Gastrocnemius medialis (tissue), 4 donors: ENCODE data around the gene PLA2G4F. TPM values are rescaled to one million over a fixed set of nuclear protein-coding genes. Genes with fewer than 3 reads are reported as not detected.
A peak's percentile ranks its signal among the peaks of the same experiment; 100 is the strongest.

Source experiments
- ATAC-seq, 2 donors: fragments of 150-250 bp; one replicate each; pipeline ENCODE4 v1.9.1; 2016
- DNase-seq, 2 donors: peaks; one replicate each; pipeline ENCODE4 v3.0.0-alpha.2; 2019
- H3K27ac ChIP-seq, 4 donors: fragments of 200-600 bp; sonication (generic); 1 replicate in 1 of 4; 2 replicates in 3 of 4; pipeline ENCODE4 v1.5.1; 2016 to 2018; ENCODE audit warnings: mild to moderate bottlenecking in 2 of 4, moderate library complexity in 1 of 4
- H3K27me3 ChIP-seq, 3 donors: fragments of 200-600 bp; sonication (generic) in 2 of 3; 1 replicate in 1 of 3; 2 replicates in 2 of 3; pipeline versions ENCODE4 v1.5.1 to v1.6.0; 2016 to 2019; ENCODE audit warnings: mild to moderate bottlenecking in 1 of 3, moderate library complexity in 1 of 3
- H3K36me3 ChIP-seq, 2 donors: fragments of 200-600 bp; sonication (generic) in 1 of 2; one replicate each; pipeline ENCODE4 v1.5.1; 2017 to 2018
- H3K4me1 ChIP-seq, 2 donors: fragments of 200-600 bp; sonication (generic) in 1 of 2; one replicate each; pipeline ENCODE4 v1.5.1; 2016 to 2017; ENCODE audit warnings: mild to moderate bottlenecking in 2 of 2
- H3K4me3 ChIP-seq, 4 donors: fragments of 200-600 bp; sonication (generic) in 3 of 4; 1 replicate in 1 of 4; 2 replicates in 3 of 4; pipeline ENCODE4 v1.5.1; 2016 to 2019; ENCODE audit warnings: mild to moderate bottlenecking in 2 of 4
- H3K9me3 ChIP-seq, 3 donors: fragments of 200-600 bp; sonication (generic) in 2 of 3; 1 replicate in 1 of 3; 2 replicates in 2 of 3; pipeline ENCODE4 v1.5.1; 2016 to 2019
- POLR2A ChIP-seq, 2 donors: fragments of 450-650 bp; IDR thresholded peaks; one replicate each; pipeline ENCODE4 v1.6.1; 2017; ENCODE audit warnings: antibody characterized with exemption in 2 of 2, mild to moderate bottlenecking in 2 of 2, moderate library complexity in 2 of 2
- in situ Hi-C, 4 donors: fragments of 200-750 bp; cut with MboI; loops; one replicate each; pipeline versions ENCODE4 v1.15.0 to v1.8.0; 2017; ENCODE audit warnings: low sequenced_read_pairs in 4 of 4
- intact Hi-C: fragments of 100-400 bp; cut with DNase I; formaldehyde crosslinking; loops from one replicate; pipeline ENCODE4 v1.15.1; 2023; ENCODE audit warnings: low total_unique reads
- total RNA-seq, 4 donors: library from RNA; depleted of rRNA; stranded (reverse); fragments of >200 nt; gene quantifications; one replicate each; pipeline versions ENCODE4 v1.1.0 to v1.2.3, GENCODE V29; 2016
- TF ChIP-seq, protein P1 (sequence below), 5 experiments: fragments of 450-650 bp in 3 of 5; fragments of 200-600 bp in 2 of 5; sonication (generic) in 2 of 5; IDR thresholded peaks in 4 of 5; conservative IDR thresholded peaks in 1 of 5; 1 replicate in 4 of 5; 2 replicates in 1 of 5; pipeline ENCODE4 v1.5.1; 2016 to 2019; ENCODE audit warnings: antibody characterized with exemption in 5 of 5, mild to moderate bottlenecking in 3 of 5, moderate library complexity in 3 of 5

PLA2G4F gene
- total RNA-seq, 4 donors from 2014 or later, result 1.0 to 8.4 (median 4.9) TPM

DNA sequence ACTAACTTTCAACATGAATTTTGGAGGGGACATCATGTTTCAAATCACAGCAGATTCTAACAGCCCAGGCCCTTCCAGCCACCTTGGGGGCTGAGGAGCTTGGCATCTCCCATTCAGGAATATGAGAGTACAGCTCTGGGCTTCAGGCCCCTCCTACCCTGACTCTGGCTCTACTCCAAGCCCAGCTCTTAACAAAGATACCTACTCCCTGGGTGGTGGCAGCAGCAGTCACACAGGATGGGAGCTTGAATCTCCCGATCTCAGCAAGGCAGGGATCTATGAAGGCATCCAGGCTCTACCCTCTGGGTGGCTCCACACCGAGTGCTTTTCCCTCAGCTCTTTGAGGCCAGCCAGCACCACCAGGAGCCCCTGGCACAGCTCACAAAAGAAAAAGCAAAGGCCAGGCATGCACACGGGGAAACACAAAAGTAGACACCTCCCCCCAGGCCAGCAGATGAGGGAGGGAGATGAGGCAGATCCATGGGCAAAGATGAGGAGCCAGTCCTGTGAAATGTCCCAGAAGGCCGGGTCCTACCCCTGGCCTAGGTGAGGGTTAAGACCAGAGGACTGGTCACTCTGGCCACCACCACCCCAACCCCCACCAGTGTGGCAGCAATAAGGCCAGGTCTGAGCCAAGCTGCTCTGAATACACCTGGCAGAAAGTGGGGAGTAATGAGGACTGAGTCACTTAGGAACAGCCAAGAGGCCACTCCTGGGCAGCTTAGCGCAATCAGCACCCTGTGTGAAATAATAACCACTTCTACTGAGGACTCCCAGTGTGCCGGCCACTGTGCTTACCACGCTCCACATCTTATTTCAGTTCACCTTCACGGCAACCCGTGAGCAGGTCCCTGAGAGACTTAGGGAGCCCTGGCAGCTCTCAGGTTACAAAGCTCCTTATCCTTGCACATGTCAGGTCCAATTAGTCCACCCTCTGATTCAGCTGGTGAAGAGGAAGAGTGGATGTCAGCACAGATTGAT lies 24.3 kb downstream of the PLA2G4F start:
- ATAC-seq, result peak; percentile 44 to 58
- H3K4me3 ChIP-seq, result no peak overlapping the region
- no peak overlapping the region for H3K27ac ChIP-seq
- in situ Hi-C loops, result no loop called here
- no peaks in the 10 kb centered on the region for H3K27me3 ChIP-seq
- no peak for TF ChIP-seq POLR2A (IDR thresholded peaks at IDR 0.05)
- TF ChIP-seq, protein P1, sequence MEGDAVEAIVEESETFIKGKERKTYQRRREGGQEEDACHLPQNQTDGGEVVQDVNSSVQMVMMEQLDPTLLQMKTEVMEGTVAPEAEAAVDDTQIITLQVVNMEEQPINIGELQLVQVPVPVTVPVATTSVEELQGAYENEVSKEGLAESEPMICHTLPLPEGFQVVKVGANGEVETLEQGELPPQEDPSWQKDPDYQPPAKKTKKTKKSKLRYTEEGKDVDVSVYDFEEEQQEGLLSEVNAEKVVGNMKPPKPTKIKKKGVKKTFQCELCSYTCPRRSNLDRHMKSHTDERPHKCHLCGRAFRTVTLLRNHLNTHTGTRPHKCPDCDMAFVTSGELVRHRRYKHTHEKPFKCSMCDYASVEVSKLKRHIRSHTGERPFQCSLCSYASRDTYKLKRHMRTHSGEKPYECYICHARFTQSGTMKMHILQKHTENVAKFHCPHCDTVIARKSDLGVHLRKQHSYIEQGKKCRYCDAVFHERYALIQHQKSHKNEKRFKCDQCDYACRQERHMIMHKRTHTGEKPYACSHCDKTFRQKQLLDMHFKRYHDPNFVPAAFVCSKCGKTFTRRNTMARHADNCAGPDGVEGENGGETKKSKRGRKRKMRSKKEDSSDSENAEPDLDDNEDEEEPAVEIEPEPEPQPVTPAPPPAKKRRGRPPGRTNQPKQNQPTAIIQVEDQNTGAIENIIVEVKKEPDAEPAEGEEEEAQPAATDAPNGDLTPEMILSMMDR (IDR thresholded peaks at IDR 0.05 in 4 of 5, conservative IDR thresholded peaks at IDR 0.05 in 1 of 5), result no peak
- DNase-seq, result no peak
- H3K4me1 ChIP-seq, result no peaks in the 10 kb centered on the region
- intact Hi-C loops, result loop anchor here (2.0 to 5.0 kb wide), 3 partner anchors 45 to 145 kb away; no protein-coding TSS in a partner anchor
- no peaks in the 10 kb centered on the region for H3K36me3 ChIP-seq
- no peaks in the 10 kb centered on the region for H3K9me3 ChIP-seq

DNA sequence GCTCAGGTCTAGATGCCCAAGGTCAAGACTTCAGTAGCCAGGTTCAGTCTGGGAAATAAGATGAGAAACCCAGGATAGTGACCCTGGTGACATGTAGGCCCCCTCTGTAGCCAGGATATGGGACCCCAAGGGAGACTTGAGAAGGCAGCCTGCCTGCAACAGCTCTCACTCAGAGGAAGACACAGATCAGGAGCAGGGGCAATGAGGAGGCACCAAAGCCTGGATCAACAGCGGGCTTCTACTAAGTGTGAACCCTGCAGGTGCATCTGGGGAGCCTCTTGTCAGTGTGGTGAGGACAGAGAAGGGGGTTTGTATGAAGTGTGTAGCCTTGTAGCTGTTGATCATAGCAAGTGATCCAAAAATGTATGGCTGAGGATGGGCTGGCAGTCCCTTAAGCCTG lies 25.4 kb downstream of the PLA2G4F start:
- in situ Hi-C loops, result no loop called here
- H3K9me3 ChIP-seq, result no peaks in the 10 kb centered on the region

DNA sequence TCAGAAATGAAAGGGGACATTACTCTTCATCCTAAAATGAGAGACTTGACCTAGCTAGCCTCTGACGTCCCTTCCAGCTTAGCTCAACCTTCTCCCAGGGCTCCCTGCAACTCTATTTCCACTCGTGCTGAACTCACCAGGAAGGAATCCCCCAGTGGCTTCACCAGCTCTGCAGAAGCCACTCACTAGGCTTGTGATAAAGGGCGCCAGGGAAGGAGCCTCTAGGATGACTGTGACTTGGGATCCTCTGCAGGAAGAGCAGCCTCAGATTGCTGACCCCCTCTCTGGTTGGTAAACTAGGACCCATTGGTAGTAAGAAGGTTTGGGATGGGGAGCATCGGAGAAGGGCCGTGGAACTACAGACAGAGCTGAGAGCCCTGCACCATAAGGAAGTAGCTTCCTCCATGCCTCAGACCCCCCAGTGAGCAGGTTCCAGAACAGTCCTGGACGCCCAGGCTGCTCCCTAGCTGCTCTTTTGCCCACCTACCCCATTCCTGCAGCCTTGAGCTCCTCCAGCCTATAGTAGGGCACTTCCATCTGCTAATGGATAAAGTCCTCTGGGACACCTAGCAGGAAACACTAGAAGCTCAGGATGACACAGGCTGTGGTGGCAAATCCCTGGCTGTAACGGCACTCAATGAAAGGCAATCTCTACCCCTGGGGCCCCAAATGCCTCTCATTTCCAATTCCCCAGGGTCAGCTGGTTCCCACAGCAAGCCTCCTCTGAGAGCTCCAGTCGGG lies 26.0 kb downstream of the PLA2G4F start:
- ATAC-seq (no peak), DNase-seq (no peak)
- Histone ChIP-seq H3K36me3 (no peaks in the 10 kb centered on the region), H3K4me1 (no peaks in the 10 kb centered on the region), H3K27me3 (no peaks in the 10 kb centered on the region), H3K27ac (no peak overlapping the region), H3K9me3 (no peaks in the 10 kb centered on the region), H3K4me3 (no peak overlapping the region)
- TF ChIP-seq, protein P1 (IDR thresholded peaks at IDR 0.05 in 4 of 5, conservative IDR thresholded peaks at IDR 0.05 in 1 of 5), result no peak
- TF ChIP-seq POLR2A (IDR thresholded peaks at IDR 0.05), result no peak
- intact Hi-C loops (loop anchor here (5.0 kb wide), 2 partner anchors 43 to 143 kb away; no protein-coding TSS in a partner anchor), in situ Hi-C loops (no loop called here)

More for the DNA sequence above, 25.4 kb downstream of the PLA2G4F start:
- Histone ChIP-seq H3K27me3 (no peaks in the 10 kb centered on the region), H3K36me3 (no peaks in the 10 kb centered on the region), H3K4me3 (no peak overlapping the region), H3K27ac (no peak overlapping the region), H3K4me1 (no peaks in the 10 kb centered on the region)
- intact Hi-C loops, result loop anchor here (5.0 kb wide), 2 partner anchors 44 to 144 kb away; no protein-coding TSS in a partner anchor
- ATAC-seq (no peak), DNase-seq (no peak)
- TF ChIP-seq, protein P1 (IDR thresholded peaks at IDR 0.05 in 4 of 5, conservative IDR thresholded peaks at IDR 0.05 in 1 of 5), result no peak
- TF ChIP-seq POLR2A (IDR thresholded peaks at IDR 0.05), result no peak

DNA sequence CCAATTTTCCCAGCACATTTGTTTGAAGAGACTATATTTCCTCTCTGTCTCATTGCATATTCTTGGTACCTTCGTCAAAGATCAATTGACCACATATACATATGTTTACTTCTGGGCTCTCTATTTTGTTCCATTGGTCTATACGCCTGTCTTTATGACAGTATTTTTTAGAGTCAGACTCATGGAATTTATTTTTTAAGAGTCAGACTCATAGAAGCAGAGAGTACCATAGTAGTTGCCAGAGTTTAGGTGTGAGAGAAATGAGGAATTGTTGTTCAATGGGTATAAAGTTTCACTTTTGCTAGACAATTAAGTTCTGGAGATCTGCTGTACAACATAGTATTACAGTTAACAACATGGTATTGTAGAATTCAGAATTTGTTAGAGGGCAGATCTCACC lies 27.1 kb downstream of the PLA2G4F start:
- Histone ChIP-seq H3K27me3 (no peaks in the 10 kb centered on the region), H3K4me3 (no peak overlapping the region), H3K36me3 (no peaks in the 10 kb centered on the region), H3K9me3 (no peaks in the 10 kb centered on the region), H3K4me1 (no peaks in the 10 kb centered on the region), H3K27ac (no peak overlapping the region)
- DNase-seq (no peak), ATAC-seq (no peak)
- intact Hi-C loops, result loop anchor here (10.0 kb wide), 1 partner anchor 55 kb away; no protein-coding TSS in a partner anchor
- TF ChIP-seq, protein P1 (IDR thresholded peaks at IDR 0.05 in 4 of 5, conservative IDR thresholded peaks at IDR 0.05 in 1 of 5), result no peak
- no peak for TF ChIP-seq POLR2A (IDR thresholded peaks at IDR 0.05)
- in situ Hi-C loops, result no loop called here
